GM06990 (cell line): Measurements from ENCODE around the gene PPP4C.

ENCODE experiments used
- DNase-seq: peaks from one replicate; pipeline ENCODE4 v3.0.0-alpha.2; 2011; ENCODE audit not compliant: insufficient read length; ENCODE audit errors: extremely low read depth
- H3K27me3 ChIP-seq: replicated peaks from 2 replicates; pipeline ENCODE4 v1.6.0; 2011; ENCODE audit warnings: low read length; ENCODE audit not compliant: control insufficient read depth, insufficient read depth
- H3K36me3 ChIP-seq: 2 replicates; pipeline ENCODE4 v1.5.1; 2011; ENCODE audit warnings: low read length; ENCODE audit not compliant: control insufficient read depth, insufficient read depth
- H3K4me3 ChIP-seq: replicated peaks from 2 replicates; pipeline ENCODE4 v1.5.1; 2011; ENCODE audit warnings: low read depth, mild to moderate bottlenecking, control low read depth, low read length
- CTCF ChIP-seq: IDR thresholded peaks from 2 replicates; pipeline ENCODE4 v1.5.1; 2011; ENCODE audit warnings: low read length, control low read depth, mild to moderate bottlenecking, inconsistent platforms; ENCODE audit not compliant: insufficient read depth, poor library complexity, severe bottlenecking

PPP4C gene

DNA sequence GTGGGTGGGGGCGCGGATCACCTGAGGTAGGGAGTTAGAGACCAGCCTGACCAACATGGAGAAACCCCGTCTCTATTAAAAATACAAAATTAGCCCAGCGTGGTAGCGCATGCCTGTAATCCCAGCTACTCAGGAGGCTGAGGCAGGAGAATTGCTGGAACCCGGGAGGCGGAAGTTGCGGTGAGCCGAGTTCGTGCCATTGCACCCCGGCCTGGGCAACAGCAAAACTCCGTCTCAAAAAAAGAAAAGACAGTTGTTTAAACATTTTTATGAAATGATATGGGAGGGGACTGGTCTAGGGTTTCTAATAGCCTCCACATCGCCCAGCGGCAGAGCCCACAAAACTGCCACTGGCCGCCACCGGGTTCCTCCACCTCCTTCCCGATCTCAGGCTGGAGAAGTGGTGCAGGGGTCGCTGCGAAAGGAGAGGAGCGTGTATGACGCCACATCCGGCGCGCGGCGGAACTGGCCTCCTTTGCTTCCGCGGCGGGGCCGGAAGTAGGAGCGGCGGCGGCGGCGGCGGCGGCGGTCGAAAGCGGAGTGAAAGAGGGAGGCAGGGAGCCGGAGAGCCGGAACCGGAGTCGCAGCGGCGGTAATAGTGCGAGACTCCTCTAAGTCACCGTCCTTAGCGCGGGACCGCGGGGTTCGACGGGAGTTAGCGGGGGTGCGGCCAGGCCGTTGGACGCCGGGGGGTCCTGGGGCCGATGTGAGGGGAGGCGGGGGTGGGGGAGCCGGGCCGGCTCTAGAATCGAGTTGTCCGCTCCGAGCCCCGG, at the start of gene PPP4C:
TSS of gene PPP4C (plus strand) at position 492 of the 773 bp plus-strand sequence. CDS start 384 bp downstream, outside the sequence.
- H3K27me3 ChIP-seq: no peaks in the 10 kb centered on the region
- peak; percentile 86 for DNase-seq
- no peak for TF ChIP-seq CTCF
- H3K4me3 ChIP-seq: peak within 1 kb of the TSS; percentile 96
- H3K36me3 ChIP-seq: peaks cover 19% of the 10 kb centered on the region

GRCh38 chr16:30026449-30026848, 49.3 kb upstream of the PPP4C start:
- Histone ChIP-seq H3K4me3 (no peak overlapping the region), H3K36me3 (no peaks in the 10 kb centered on the region), H3K27me3 (no peaks in the 10 kb centered on the region; the same call in none of the 2 replicates)
- no peak for TF ChIP-seq CTCF
- no peak for DNase-seq

DNA sequence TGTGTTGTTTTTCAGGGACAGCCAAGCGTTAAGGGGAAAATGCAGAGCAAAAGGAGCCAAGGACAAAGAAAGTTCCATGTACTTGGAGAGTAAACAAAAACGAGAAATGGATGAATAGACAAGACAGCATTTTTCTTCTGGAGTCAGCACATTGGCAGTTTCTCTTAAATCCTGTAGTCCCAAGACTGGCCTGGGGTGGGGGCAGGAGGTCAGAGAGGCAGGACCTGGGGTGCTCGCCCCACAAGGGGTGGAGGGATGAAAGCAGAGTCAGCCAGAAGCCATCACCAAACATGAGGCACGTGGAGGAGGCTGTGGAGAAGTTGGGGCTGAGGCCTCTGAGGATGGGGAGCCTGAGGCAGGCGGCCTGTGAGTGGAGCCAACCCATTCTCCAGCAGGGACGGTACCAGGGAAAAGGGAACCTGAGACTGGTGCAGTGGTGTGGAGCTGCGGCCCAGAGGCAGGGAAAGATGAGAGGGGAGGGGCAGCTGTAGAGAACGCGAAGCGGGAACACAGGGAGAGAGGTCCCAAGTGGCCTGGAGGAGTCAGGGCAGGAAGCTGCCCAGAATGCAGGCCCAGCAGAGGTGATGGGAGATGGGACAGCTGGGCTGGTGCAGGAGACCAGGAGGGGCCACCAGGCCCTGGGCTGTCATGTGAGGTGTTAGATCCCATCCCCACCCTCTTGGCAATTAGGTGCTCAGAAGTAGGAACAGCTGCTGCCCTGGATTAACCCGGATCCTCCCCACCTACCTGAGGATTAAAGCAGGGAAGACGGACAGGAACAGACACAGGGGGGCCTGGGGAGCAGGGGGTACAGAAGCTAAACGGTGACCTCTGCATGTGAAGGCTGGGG, 48.0 kb upstream of the PPP4C start:
- Histone ChIP-seq H3K36me3 (no peaks in the 10 kb centered on the region), H3K27me3 (no peaks in the 10 kb centered on the region; the same call in none of the 2 replicates), H3K4me3 (no peak overlapping the region)
- no peak for TF ChIP-seq CTCF
- DNase-seq: no peak

DNA sequence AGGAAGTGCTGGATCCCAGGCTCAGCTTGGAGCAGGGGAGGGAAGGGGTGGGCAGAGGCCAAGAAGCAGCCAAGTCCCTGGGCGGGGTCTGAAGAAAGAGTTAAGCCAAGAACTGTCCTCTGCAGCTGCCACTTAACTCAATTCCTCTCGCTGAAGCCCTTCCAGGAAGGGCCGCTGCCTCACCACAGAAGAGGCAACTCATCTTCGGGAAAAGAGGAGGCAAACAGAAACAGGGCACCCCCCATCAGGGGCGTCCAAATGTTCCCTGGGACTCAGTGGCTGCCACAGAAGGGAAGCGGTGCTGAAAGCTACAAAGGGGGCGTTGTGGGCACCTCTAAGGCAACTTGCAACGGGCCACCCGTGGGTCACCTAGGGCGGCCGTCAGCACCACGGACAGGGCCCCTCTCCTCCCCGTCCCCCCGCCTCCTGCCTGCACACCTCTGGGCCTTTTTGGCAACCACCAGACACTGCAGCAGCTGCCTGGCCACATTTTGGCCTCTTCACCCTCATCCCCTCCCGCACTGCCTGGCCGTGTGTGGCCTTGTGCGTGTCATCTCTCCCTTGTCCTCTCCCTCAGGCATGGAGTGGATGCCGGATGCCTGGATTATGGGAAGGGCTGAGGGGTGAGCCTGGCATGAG, 47.2 kb upstream of the PPP4C start:
- no peak overlapping the region for H3K4me3 ChIP-seq
- H3K36me3 ChIP-seq: no peaks in the 10 kb centered on the region
- no peak for DNase-seq
- TF ChIP-seq CTCF: no peak
- no peaks in the 10 kb centered on the region; the same call in none of the 2 replicates for H3K27me3 ChIP-seq

GRCh38 chr16:30030011-30030685, 45.6 kb upstream of the PPP4C start:
- no peaks in the 10 kb centered on the region for H3K36me3 ChIP-seq
- DNase-seq: no peak
- TF ChIP-seq CTCF: no peak
- no peaks in the 10 kb centered on the region; the same call in none of the 2 replicates for H3K27me3 ChIP-seq
- no peak overlapping the region for H3K4me3 ChIP-seq
